Measurements from ENCODE around the gene SLC25A23. TPM values are rescaled to one million over a fixed set of nuclear protein-coding genes. Genes with fewer than 3 reads are reported as not detected.
A peak's percentile ranks its signal among the peaks of the same experiment; 100 is the strongest.

The SLC25A23 gene
- total RNA-seq, 1 donor from 2014 or later: 32.5 TPM

DNA sequence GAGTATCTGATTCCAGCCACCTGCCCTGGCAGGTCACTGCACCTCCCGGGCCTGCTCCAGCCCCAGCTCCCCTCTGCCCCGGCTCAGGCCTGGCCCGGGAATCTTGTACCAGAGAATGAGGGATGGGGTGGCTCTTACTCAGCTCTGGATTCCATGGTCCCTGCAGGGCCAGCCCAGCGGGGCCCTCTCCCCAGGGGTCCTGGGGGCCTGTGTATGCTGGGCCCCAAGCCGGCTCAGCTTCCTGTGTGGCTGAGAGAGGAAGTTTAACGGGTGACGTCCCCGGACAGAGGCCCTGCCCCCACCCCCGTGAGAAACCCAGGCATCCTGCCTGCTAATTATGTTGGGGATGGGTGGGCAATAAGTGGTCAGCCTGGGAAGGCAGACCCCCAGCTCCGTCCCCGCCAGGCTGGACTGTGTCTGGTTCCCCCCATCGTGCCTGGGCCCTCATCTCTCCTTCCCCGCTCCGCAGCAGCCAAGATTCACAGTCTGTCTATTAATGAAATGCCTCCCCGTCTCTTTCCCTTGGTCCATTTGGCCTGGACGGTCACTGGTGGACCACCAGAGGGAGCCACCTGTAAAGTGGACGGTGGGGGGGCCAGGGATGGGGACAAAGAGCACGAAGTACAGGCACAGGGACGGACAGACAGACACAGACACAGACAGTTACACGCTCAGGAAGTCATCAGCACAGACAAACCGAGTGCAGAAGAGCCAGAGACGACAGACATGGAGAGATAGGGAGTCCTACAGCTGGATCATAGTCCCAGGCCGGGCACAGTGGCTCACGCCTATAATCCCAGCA lies 22.1 kb upstream of the SLC25A23 start, which contains the start of gene DENND1C:
TSS of gene DENND1C (minus strand) at position 247 of the 802 bp plus-strand sequence. CDS start at position 155, 92 bp downstream.
- no peak for DNase-seq (ENCODE audit: low read depth, low spot score)

DNA sequence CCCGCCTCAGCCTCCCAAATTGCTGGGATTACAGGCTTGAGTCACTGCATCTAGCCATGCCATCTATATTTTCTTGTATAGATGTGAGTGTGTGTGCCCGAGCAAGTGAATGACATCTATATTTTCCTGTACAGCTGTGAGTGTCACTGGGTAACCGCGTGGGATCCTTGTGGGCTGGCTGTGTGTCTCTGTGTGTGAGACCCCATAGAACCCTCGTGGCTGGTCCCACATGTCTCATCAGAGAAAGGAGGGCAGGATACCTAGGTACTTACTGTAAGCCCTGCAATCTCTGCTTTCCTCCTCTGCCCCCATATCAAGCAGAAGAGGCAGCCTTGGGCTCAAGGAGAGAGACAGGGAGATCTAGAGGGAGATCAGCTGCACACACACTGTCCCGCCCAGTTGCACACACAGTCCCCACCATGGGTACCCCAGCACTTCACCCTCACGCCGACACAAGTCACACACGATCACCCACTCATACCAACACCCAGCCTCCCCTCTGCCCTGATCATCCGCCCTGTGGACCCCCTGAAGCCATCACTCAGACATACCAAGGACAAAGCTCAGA lies 21.3 kb upstream of the SLC25A23 start:
- DNase-seq (ENCODE audit: low read depth, low spot score): no peak

DNA sequence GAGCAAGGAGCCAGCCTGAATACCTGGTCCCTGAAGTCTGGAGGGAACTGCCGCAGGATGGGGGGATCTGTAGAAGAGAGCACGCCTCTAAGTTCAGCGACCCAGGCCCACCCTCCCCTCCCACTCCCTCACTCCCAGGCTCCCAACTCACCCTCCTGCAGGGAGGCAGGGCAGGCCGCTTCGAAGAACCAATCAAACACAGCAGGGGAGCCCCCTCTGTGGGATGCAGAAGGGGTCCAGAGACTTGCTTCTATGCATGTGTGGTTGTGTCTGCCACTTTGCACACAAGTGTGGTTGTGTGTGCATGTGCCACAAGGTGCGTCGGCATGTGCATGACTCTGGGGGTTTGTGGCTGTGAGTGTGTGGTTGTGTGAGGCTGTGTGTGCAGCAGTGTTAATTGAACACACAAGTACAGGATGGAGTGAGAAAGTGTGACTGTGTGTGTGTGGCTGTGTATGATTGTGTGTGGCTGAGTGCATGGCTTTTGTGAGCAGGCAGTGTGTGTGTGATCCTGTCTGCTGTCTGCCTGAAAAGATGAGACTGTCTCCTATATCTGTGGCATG lies 20.3 kb upstream of the SLC25A23 start:
- no peak for DNase-seq (ENCODE audit: low read depth, low spot score)

DNA sequence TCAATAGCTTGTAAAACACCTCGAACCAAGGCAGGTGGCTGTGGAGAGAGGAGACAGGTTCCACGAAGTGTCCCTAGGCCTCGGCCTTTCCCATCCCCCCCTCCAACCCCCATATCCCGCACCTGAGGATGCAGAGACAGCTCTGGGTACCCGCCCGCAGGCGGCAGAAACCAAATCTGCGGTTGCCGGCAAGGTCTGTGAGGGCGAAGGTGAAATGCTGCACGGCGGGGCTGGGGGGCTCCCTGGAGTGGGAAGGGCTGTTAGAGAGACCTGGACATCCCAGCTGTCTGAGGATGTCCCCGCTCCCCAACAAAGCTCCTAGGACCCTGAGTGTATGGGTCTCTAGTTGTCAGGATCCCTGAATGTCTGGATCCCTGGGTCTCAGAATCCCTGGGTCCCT lies 19.2 kb upstream of the SLC25A23 start:
- DNase-seq (ENCODE audit: low read depth, low spot score): no peak

DNA sequence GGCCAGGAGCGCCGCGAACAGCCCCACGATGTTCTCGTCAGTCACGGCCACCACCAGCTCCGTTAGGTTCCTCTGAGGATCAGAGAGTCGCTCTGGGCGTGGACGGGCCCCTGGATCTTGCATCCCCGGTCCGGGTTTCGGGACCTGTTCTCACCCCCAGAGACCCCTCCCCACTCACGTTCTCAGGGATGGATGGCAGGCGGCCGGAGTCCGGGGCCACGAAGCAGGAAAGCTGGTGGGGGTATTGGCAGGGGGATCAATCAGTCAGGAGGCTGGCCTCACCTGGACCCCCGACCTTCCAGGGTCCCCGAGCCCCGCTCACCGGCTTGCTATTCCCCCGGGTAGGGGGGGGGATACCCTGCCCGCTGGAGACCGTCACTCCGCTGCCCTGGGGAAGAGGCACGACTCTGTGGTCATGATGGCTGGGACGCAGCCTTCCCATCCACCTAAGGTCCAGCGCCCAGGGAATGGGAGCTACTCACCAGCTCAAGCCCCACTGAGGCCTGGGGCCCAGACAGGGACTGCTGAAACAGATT lies 17.4 kb upstream of the SLC25A23 start:
- no peak for DNase-seq (ENCODE audit: low read depth, low spot score)

DNA sequence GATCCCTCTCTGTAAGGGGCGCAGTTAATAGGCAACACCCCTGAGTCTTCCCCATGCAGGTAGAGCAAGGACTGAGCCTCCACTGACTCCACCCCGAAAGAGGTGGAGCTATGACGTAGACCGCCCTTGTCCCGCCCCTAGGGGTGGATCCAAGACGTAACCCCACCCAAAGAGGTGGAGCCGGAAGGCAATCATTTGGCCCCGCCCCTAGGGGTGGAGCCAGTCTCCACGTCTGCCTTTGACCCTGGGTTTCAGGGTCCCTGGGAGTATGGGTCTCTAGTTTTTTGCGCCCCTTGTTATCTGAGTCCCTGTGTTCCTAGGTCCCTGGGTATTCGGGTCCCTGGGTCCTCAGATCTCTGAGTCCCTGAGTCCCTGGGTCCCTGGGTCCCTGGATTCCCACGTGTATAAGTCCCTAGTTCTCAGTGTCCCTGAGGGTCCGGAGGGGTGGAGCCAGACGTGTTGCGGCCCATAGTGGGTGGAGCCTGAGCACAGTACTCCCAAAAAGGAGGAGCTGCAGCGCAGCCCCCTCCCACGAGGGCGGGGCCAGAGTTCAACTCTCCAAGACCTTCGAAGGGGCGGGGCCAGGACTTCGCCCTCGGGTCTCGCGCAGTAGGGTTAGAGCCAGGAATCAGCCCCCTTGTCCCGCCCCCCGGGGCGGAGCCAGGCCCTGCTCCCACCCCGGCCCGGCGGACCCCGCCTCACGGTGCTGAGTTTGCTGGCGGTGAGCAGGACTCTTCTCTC lies 16.7 kb upstream of the SLC25A23 start:
- DNase-seq (ENCODE audit: low read depth, low spot score): no peak

DNA sequence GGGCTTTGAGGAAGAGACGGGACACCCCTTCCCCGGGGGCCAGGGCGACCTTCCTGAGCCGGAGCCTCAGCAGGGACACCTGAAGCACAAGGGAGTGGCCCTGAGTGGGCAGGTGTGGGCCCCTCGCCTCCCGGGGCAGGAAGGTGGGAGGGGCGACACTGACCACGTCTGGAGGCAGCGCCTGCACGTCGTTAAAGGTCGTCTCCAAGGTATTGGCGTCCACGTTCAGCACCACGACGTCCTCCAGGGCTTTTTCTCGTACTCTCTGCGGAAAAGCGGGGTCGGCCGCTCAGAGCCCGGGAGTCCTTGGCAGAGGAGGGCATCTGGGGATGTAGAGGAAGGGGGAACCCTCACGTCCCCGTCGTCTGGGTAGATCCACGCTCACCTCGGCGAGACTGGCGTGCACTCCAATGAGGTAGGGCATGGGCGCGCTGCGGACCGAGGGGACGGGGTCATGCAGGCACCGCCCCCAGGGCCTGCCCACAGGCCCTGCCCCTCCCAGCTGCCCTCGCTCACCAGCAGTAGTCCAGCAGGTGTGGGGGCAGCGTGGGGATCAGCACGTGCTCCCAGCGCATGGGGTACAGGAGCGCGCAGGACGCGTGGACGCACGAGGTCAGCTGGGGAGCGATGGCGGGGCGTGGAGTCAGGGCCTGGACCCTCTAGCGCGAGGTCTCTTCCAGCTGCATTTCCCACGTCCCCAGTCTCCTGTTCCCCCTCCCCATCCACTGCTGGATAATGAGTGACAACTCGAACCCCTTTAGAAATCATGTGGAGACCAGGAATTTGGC lies 15.9 kb upstream of the SLC25A23 start:
- no peak for DNase-seq (ENCODE audit: low read depth, low spot score)

DNA sequence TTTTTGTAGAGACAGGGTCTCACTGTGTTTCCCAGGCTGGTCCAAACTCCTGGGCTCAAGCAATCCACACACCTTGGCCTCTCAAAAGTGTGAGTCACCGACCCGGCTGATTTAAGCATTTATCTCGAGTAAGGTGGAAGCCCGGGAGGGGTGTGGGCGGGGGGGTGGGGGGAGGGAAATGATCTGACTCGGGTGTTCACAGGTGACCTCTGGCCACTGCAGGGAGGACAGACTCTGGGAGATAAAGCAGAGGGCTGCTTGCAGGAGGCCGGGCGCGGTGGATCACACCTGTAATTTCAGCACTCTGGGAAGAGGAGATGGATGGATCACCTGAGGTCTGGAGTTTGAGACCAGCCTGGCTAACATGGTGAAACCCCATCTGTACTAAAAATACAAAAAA lies 14.1 kb upstream of the SLC25A23 start:
- DNase-seq (ENCODE audit: low read depth, low spot score): no peak

DNA sequence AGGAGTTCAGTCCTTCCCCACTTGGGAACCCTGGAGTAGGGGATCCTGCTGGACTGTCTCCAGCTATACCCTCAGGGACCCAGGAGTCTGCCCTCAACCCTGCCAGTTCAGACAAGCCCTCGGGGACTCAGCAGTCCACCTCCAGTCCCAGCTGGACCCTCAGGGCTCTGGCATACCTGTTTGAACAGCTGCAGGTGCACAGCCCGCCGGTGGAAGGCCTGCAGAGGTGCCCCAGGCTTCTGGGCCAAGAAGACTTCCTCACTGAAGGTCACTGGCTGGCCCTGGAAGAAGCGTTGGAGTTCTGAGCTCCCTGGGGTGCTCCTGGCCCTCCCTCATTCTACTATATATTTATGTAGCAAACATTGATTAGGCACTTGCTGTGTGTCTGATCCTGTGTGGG lies 13.1 kb upstream of the SLC25A23 start:
- no peak for DNase-seq (ENCODE audit: low read depth, low spot score)

DNA sequence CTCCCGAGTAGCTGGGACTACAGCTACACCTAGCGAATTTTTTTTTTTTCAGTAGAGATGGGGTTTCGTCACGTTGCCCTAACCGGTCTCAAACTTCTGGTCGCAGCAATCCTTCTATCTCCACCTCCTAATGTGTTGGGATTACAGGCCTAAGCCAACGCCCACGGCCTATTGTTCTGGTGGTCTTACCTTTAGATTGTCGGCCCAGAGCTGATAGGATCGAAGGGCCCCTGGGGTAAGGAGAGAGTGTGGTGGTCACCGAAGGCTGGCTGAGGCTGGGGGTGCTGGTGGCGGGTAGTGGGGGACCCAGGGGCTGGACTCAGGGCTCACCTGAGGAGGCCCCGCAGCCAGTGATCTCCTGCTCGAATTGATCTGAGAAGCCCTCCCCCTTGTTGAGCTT lies 11.5 kb upstream of the SLC25A23 start:
- no peak for DNase-seq (ENCODE audit: low read depth, low spot score)

DNA sequence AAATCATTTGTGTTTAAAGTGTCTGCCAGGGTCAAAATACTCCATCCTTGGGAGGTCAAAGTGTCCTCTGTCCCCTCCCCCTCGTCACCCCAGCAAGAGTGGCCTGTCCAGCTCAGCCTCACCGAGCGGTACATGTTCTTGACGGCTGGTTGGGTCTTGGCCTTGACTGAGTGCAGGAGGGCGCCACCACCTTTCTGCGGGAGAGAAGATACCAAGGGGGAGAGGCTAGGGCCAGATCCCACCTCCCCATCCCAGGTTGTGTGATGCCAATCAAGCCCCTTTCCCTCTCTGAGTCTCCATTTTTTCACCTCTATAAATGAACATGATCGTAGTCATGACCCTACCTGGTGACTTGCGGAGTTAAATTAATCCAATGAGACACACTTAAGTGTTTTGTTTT lies 10.6 kb upstream of the SLC25A23 start:
- no peak for DNase-seq (ENCODE audit: low read depth, low spot score)

DNA sequence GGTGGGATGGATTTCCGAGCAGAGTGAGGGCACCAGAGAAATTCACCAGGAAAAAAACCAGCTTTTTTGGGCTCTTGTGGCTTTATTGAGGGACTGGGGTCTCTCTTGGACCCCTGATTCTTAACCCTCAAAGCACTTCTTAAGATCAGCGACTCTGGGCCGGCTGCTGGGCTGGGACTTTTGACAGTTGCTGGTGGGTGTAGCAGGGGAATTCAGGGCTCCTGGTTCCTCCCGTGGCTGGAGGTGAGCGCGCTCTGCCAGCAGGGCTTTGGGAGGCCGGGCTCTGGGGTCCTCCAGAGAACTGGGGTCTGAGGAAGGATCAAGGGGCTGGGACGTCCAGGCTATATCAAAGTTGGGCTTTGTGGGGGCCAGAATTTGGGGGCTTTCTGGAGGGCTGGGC lies 7.8 kb upstream of the SLC25A23 start:
- no peak for DNase-seq (ENCODE audit: low read depth, low spot score)

DNA sequence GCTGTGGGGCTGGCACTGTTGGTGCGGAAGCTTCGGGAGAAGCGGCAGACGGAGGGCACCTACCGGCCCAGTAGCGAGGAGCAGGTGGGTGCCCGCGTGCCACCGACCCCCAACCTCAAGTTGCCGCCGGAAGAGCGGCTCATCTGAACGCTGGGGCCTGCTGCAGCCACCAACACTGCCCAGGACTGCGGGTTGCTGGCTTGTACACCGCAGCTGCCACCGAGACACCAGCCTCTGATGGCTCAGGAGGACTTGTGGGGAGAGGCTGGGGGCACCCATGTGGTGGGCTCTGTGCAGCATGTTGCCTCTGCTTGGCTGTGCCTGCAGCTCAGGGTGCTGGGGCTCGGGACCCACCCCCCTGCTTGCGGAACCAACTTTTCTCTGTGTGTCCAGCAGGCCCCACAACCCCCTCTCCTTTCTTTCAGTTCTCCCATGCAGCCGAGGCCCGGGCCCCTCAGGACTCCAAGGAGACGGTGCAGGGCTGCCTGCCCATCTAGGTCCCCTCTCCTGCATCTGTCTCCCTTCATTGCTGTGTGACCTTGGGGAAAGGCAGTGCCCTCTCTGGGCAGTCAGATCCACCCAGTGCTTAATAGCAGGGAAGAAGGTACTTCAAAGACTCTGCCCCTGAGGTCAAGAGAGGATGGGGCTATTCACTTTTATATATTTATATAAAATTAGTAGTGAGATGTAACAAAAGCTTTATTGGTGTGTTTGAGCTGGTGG lies 7.1 kb upstream of the SLC25A23 start:
- DNase-seq (ENCODE audit: low read depth, low spot score): no peak

DNA sequence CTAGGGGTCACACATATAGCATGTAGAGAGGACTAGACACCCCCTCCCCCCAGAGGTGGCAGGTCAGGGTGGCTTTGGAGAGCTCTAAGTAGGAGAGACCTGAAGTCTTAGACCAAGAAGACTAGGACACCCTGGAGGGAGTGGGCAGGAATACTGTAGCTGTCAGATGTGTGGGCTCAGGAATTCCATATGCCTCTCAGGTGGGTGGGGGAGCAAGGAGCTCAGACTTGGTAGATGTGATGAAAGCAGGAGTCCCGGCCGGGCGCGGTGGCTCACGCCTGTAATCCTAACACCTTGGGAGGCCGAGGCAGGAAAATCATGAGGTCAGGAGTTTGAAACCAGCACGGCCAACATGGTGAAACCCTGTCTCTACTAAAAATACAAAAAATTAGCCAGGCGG lies 6.1 kb upstream of the SLC25A23 start:
- no peak for DNase-seq (ENCODE audit: low read depth, low spot score)

DNA sequence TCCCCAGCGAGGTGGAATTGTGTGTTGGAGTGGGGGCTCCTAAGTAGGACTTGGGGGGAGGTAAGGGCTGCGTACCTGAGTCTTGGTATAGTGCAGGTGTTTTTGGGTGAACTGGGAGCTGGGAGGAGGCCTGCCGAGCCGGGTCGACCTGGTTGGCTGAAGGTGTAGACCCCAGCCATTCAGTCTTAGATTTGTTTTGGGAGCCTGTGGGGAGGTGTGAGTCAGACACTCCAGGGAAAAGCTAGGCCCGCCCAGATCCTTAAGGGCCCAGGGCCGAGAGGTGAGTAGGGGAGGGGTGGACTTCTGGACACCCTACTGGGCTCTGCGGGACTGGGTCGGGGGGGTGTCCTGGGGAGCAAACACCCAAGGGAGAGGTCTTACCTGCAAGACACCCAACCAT lies 5.4 kb upstream of the SLC25A23 start:
- DNase-seq (ENCODE audit: low read depth, low spot score): no peak

DNA sequence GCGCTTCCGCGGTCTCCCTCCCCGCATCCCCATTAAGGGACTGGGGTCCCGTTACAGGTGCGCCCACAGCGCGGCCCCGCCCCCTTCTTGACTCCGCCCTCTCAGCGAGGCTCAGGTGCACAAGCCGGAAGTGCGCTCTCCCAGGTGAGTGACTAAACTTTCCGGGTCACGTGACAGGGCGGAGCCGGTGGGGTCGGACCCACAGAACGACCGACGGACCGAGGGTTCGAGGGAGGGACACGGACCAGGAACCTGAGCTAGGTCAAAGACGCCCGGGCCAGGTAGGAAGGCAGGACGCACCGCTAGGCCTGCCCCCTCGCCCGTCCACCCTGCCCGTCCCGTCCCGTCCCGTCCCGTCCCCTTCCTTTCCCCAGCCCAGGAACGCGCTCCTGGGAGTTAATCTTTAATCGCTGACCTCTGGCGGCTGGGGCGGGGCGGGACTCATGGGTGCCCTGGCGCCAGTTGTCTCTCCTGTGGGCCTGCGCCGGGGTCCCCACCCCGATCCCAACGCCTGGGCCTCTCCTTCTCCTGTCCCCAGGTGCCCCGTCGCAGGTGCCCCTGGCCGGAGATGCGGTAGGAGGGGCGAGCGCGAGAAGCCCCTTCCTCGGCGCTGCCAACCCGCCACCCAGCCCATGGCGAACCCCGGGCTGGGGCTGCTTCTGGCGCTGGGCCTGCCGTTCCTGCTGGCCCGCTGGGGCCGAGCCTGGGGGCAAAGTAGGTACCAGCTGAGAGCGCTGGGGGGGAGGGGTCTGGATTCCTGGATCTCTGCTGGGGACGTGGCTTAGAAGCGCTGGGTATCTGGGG lies 4.7 kb upstream of the SLC25A23 start, which contains the start of gene CRB3:
TSS of gene CRB3 (plus strand) at position 202 of the 804 bp plus-strand sequence. CDS start at position 633, 431 bp downstream.
- DNase-seq (ENCODE audit: low read depth, low spot score): no peak

DNA sequence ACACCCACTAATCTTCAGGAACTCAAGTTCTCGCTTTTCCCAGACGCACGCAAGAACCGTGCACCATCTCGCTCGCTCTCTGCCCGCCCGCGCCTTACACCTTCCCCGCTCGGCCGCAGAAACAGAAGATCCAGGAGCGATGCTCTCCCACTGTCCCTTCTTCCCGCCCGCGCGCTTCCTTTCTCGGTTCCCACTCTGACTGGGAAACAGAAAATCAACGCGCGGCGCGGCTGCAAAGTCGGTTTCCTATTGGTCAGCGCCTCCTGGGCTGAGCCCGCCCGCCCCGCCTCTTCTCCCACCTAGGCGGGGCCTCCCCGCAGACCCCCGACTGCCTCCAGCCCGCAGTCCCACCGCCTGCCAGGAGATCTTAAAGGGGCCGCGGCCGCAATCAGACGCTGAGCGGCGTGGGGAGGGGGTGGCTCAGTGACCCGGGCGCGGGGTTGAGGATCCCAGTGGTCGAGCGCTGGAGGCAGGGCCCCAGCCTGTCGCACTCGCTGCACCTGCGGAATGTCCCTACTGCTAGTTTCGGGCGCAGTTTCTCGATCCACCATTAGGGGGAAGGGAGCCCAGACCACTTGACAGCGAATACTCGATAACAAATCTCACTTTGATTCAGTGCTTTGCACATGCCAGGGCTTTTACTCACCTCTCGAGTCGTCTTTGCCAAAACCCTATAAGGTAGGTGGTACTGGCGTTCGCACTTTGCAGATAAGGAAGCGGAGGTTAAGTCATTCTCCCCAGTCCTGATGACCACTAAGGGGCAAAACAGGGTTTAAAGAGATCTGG lies 700 bp upstream of the SLC25A23 start:
- DNase-seq (ENCODE audit: low read depth, low spot score): peak; percentile 92

DNA sequence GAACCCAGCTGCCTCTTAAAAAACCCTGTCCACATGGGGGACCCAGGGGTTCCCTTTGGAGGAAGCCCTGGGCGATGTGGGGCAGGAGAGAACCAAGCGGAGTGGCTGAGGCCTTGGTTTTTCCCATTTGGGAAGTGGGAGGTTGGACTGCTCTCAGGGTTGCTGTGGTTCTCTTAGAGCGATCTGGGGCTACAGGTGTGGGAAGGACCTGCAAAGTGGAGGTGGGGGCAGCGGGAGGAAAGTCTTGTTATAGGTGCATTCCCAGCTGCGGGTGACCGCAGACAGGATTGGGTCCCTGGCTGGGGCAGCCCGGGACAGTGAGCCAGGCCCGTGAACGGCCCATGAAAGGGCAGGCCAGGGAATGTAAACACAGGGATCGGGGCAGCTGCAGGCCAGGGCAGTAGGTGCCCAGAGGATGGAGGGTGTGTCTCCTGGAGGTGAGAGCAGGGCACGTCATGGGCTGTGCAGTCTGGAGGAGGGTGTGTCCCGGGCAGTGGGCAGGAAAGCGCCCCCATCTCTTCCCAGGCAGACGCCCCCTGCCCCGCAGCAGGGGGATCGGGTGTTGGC lies 814 bp downstream of the SLC25A23 start:
- DNase-seq (ENCODE audit: low read depth, low spot score): no peak

All from pulmonary artery endothelial cell (primary cell).